Measurements from ENCODE around the gene DAAM1.

Gene DAAM1

GRCh38 chr14:59254911-59255545, 66.6 kb downstream of the DAAM1 start:
- DNase-seq (ENCODE audit: low spot score), result no peak

- DNase-seq (ENCODE audit: low spot score), result no peak
Observed at GRCh38 chr14:59256331-59256730, 67.9 kb downstream of the DAAM1 start.

DNA sequence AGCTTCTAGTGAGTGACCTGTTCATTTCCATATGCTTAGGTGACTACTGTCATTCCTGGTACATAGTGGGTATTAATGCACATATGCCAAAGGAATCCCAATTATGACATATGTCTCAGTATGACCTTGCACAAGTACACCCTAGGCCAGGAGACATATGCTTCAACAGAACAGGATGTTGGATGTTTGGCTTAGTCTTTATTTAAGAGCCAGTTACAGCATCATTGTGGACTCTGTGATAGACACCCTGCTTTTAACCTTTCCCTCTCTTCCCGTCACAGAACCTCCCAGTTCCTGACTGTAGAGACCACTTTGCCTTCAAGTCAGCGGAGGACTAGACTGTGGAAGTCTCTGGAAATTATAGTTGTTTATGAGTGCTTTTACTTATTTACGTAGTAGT, 72.9 kb downstream of the DAAM1 start:
- no peak for DNase-seq (ENCODE audit: low spot score)

- no peak for DNase-seq (ENCODE audit: low spot score)
Observed at GRCh38 chr14:59262717-59263454, 74.4 kb downstream of the DAAM1 start.

- DNase-seq (ENCODE audit: low spot score), result no peak
Observed at GRCh38 chr14:59265808-59266207, 77.3 kb downstream of the DAAM1 start.

DNA sequence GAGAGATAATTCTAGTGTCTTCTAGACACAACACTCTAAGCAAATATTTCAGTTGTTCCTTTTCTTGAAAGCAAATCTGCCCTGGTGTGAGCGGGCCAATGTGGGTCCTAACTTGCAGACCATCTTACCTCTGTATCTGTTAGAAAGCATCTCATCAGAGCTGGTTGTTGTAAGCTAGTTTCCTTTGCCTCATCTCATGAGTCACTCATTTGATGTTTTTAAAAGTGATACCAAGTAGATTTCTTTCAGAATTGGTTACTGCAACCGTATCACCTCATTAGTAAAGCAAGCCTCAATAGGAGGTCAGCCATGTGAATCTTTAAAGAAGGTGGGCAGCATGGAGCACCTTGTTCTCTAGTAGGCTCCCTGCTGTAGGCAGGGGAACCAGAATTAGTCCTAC, 78.6 kb downstream of the DAAM1 start:
- no peak for DNase-seq (ENCODE audit: low spot score)

- no peak for DNase-seq (ENCODE audit: low spot score)
Observed at GRCh38 chr14:59268011-59268410, 79.5 kb downstream of the DAAM1 start.

GRCh38 chr14:59268858-59269257, 80.4 kb downstream of the DAAM1 start:
- no peak for DNase-seq (ENCODE audit: low spot score)

DNA sequence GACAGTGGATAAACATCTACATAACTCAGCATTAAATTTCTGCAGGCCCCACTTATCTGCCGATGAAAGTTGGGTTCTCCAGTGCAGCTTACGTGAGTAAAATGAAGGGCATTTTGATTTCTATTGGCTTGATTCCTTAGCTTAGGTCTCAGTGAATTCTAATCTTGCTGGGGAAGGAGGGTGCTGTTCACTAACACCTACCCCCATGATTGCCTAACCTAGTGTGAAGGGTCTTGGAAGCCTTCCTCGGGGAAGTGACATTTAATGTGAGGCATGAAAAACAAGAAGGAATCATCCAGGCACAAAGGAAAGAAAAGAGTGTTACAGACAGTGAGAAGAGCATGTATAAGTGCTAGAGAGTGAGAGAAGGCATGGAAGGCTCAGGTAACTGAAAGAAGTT, 81.0 kb downstream of the DAAM1 start:
- DNase-seq (ENCODE audit: low spot score), result no peak

- no peak for DNase-seq (ENCODE audit: low spot score)
Observed at GRCh38 chr14:59271256-59271655, 82.8 kb downstream of the DAAM1 start.

DNA sequence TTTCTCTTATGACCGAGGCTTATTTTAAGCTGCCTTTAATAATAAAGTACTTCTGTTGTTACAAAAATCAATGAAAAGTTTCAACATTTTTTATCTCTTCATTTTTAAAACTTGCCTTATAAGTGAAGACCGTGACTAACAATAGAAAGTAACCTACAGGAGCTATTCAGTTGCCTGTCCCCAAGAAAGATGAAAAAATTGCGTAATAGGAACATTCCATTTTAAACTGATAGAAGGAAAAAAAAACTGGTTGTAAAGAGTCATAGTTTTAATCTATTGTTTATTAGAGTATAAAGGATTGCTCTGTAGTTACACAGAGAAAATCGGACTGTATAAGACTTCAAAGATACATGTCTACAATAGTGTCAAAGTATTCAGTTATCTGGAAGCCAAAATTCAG, 83.3 kb downstream of the DAAM1 start:
- DNase-seq (ENCODE audit: low spot score), result no peak

GRCh38 chr14:59272633-59273032, 84.2 kb downstream of the DAAM1 start:
- DNase-seq (ENCODE audit: low spot score), result no peak

- DNase-seq (ENCODE audit: low spot score), result no peak
Observed at GRCh38 chr14:59273737-59274136, 85.3 kb downstream of the DAAM1 start.

DNA sequence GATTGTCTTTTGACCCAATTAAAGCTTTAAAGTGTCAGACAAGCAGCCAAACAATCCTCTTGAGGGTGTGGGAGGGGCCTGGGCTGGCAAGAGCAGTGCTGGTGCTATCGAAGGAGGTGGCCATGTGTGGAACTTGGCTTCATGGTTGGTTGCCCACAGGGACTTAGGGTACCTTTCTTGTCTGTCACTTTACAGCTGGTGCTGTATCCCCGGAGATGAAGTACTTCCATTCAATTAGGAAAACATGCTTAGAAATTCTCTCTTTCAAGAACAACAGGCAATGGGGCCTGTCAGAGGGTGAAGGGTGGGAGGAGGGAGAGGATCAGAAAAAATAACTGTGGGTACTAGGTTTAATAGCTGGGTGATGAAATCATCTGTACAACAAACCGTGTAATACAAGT, 86.5 kb downstream of the DAAM1 start:
- DNase-seq (ENCODE audit: low spot score), result no peak

DNA sequence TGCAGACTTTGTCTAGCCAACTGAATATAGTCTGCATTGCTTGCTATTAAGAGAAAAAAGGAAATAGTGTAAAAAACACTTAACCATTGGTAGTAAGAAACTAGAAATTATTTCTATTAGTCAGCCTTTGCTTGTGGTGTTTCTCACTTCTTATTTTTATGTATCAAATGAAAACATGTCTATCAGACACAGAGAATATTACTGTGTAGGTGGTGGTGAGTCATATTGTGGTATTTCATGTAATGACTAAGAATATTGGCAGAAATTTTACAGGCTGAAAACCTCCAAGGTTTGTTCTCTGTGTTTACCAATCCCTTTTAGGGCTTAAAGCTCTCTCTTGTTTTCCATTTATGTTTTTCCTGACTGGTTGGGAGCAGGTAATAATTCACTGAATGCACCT, 87.2 kb downstream of the DAAM1 start:
- DNase-seq (ENCODE audit: low spot score), result peak; percentile 72

DNA sequence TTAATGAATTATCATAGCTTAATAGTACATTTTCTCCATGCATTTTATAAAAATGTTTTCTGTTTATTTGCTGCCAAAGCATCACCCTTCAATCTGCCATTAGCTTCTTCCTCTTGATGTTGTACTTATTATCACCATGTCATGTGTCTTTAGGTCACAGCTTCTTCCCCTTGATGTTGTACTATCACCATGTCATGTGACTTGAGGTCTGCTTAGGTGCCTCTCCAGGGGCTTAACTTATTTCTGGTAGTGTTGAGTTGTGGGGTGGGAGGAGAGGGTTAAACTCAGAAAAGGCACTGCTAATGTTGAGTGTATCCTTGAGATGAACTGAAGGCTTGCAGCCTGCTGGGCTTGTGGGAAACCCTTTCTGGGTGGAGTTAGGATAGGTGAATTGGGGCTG, 87.8 kb downstream of the DAAM1 start:
- DNase-seq (ENCODE audit: low spot score), result no peak

GRCh38 chr14:59277659-59278058, 89.2 kb downstream of the DAAM1 start:
- no peak for DNase-seq (ENCODE audit: low spot score)

DNA sequence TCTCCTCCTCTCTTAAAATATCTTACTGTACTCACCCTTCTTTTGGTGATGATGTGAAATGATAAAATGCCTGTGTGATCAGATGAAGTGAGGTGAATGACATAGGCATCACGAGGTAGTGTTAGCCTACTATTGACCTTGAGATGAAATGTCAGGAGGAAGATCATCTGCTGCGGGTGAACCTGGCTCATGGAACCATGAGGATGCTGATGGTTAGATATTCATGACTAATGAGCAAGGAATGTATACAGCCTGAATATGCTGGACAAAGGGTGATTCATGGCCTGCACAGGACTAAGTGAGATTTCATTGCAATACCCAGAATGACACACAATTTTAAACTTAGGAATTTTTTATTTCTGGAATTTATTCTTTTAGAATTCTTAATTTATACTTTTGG, 89.6 kb downstream of the DAAM1 start:
- peak; percentile 69 for DNase-seq (ENCODE audit: low spot score)

GRCh38 chr14:59280961-59281360, 92.5 kb downstream of the DAAM1 start:
- no peak for DNase-seq (ENCODE audit: low spot score)

- no peak for DNase-seq (ENCODE audit: low spot score)
Observed at GRCh38 chr14:59281609-59282377, 93.3 kb downstream of the DAAM1 start.

GRCh38 chr14:59282378-59282765, 93.9 kb downstream of the DAAM1 start:
- no peak for DNase-seq (ENCODE audit: low spot score)

GRCh38 chr14:59283361-59283760, 94.9 kb downstream of the DAAM1 start:
- DNase-seq (ENCODE audit: low spot score), result no peak

- no peak for DNase-seq (ENCODE audit: low spot score)
Observed at GRCh38 chr14:59284059-59284458, 95.6 kb downstream of the DAAM1 start.

All from LoVo (cell line).